GM12874 (cell line): Measurements from ENCODE around the gene SCAF11.

ENCODE experiments used
- TF ChIP-seq, protein P1 (sequence below): IDR thresholded peaks from 2 replicates; pipeline ENCODE4 v1.5.1; 2011; ENCODE audit warnings: low read depth, mild to moderate bottlenecking, control low read depth, low read length, moderate library complexity; ENCODE audit not compliant: insufficient read depth

Gene SCAF11

DNA sequence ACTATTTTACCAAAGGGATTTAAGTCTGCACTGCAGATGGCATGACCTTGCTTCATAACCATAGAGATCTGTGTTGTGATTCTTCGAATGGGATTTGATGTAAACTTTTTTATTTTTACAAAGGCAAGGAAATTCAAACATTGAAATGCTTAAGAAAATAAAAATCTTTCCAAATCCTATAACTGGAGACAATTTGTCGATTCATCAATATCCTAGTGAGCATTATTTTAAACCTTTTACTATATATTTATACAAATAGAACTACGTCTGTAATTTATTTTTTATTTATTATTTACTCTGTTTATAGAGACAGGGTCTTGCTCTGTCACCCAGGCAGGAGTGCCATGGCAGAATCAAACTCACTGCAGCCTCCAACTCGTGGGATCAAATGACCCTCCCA lies 14.3 kb upstream of the SCAF11 start:
- TF ChIP-seq, protein P1, sequence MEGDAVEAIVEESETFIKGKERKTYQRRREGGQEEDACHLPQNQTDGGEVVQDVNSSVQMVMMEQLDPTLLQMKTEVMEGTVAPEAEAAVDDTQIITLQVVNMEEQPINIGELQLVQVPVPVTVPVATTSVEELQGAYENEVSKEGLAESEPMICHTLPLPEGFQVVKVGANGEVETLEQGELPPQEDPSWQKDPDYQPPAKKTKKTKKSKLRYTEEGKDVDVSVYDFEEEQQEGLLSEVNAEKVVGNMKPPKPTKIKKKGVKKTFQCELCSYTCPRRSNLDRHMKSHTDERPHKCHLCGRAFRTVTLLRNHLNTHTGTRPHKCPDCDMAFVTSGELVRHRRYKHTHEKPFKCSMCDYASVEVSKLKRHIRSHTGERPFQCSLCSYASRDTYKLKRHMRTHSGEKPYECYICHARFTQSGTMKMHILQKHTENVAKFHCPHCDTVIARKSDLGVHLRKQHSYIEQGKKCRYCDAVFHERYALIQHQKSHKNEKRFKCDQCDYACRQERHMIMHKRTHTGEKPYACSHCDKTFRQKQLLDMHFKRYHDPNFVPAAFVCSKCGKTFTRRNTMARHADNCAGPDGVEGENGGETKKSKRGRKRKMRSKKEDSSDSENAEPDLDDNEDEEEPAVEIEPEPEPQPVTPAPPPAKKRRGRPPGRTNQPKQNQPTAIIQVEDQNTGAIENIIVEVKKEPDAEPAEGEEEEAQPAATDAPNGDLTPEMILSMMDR = no peak

DNA sequence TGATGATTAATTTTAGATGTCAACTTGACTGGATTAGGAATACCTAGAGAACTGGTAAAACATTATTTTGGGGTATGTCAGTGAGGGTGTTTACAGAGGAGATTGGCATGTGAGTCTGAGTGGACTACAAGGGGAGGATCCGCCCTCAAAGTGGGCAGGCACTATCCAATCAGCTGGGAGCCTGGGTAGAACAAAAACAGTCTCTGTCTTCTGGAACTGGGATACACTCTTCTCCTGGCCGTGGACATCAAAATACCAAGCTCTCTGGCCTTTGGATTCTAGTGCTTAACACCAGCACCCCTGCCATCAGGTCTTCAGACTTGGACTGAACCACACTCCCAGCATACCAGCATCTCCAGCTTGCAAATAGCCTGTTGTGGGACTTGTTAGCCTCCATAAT lies 4.4 kb upstream of the SCAF11 start:
- TF ChIP-seq, protein P1 = no peak

- TF ChIP-seq, protein P1 = no peak
Measured at GRCh38 chr12:45991284-45992249, 1.2 kb upstream of the SCAF11 start.

DNA sequence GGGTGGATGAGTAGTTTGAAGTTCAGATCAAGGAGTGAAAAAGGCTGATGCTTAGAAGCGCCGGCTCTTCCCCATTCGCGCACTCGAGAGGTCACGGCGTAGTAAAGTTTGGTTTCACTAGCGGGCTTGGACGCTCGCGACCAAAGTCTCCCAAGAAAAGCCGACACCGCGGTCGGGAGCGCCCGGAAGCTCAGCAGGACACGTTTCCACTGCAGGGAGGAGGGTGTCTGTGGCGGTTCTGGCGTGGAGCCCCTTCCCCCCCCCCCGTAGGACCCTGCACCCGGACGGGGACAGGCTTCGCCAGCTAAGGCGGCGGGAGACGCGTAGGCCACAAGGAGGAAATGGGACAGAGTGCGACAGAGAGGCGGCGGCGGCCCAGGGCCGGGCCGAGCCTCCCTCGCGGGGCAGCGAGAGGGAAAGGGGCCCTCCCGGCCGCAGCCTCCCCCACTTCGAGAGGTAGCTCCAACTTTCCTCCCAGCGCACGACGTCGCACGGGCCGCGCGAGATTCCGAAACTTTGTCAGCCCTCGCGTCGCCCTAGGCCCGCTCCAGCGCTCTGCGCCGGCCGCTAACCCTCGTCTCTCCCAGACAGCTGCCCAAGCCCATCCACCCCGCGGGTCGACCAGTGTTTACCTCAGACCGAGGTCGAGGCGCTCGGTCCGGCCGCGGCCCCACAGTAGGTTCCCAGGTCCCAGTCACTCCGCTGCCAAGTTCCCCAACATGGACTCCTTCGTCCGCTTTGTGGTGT lies 480 bp downstream of the SCAF11 start:
- TF ChIP-seq, protein P1 = no peak

DNA sequence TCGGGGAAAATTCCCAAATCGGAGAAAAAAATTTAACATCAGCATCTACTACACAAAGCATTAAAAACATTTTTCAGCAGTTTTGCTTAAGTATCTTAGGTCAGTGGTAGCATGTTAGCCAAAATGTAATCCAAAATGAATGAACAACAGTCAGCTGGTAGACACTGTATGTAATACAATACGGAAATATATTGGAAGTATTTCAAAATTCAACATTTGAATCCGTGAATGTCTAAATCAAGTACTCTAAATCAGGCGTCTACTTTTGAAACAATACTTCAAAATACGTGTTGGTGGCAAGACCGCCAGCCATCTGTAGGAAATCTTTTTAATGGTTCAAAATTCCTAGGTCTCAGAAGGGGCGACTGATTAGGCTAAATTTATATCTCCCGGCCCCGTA lies 1.1 kb downstream of the SCAF11 start:
- TF ChIP-seq, protein P1 = no peak

GRCh38 chr12:45988264-45988663 lies 2.1 kb downstream of the SCAF11 start:
- TF ChIP-seq, protein P1 = no peak

DNA sequence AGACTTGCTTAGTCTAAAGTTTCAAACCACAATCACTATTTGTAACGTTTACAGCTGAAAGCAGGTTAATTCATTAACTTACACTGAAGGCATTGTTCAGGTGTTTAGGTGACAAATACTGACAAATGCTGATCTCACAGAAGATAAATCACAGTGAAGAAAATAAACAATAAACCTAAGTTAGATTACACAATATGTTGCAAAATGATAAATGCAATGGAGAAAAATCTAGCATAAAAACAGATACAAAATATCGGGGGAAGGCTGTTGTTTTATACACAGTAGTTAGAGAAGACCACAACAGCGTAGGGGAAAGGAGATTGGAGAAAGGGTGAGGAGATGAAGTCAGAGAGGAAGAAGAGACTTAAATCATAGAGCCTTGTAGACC lies 3.0 kb downstream of the SCAF11 start:
- TF ChIP-seq, protein P1 = no peak
